ENCODE measurements around the gene LAPTM4A. TPM values are rescaled to one million over a fixed set of nuclear protein-coding genes. Genes with fewer than 3 reads are reported as not detected.
A peak's percentile ranks its signal among the peaks of the same experiment; 100 is the strongest.

LAPTM4A gene
- polyA plus RNA-seq, 2 of the 4 experiments (the other 2 are of a cell fraction), result 275 to 509 TPM

- no peak for TF ChIP-seq NPAS2 (CRISPR knock-in tag; IDR thresholded peaks at IDR 0.05; ENCODE audit: borderline replicate concordance)
- no peak for TF ChIP-seq RCOR1 (IDR thresholded peaks at IDR 0.05; ENCODE audit: low read depth, low read length)
- no peak for TF ChIP-seq ESRRA (IDR thresholded peaks at IDR 0.05; ENCODE audit: borderline replicate concordance, low read length)
- TF ChIP-seq HEYL (CRISPR knock-in tag; IDR thresholded peaks at IDR 0.05), result no peak
- no peak for TF ChIP-seq EHF (CRISPR knock-in tag; IDR thresholded peaks at IDR 0.05)
- no peak for TF ChIP-seq RFX5 (IDR thresholded peaks at IDR 0.05)
- no peak for TF ChIP-seq HDAC2 (IDR thresholded peaks at IDR 0.05)
- no peak for TF ChIP-seq HOXB13 (CRISPR knock-in tag; IDR thresholded peaks at IDR 0.05; ENCODE audit: low read depth)
- no peak for TF ChIP-seq FOSL2 (IDR thresholded peaks at IDR 0.05)
- TF ChIP-seq FOSL2 (CRISPR knock-in tag; IDR thresholded peaks at IDR 0.05), result no peak
- TF ChIP-seq FOXS1 (CRISPR knock-in tag; IDR thresholded peaks at IDR 0.05), result no peak
- no peak for TF ChIP-seq TP53 (CRISPR knock-in tag; IDR thresholded peaks at IDR 0.05)
- TF ChIP-seq, protein P1, sequence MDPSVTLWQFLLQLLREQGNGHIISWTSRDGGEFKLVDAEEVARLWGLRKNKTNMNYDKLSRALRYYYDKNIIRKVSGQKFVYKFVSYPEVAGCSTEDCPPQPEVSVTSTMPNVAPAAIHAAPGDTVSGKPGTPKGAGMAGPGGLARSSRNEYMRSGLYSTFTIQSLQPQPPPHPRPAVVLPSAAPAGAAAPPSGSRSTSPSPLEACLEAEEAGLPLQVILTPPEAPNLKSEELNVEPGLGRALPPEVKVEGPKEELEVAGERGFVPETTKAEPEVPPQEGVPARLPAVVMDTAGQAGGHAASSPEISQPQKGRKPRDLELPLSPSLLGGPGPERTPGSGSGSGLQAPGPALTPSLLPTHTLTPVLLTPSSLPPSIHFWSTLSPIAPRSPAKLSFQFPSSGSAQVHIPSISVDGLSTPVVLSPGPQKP (IDR thresholded peaks at IDR 0.05; ENCODE audit: low read depth, low read length), result no peak
- no peak for TF ChIP-seq USF2 (IDR thresholded peaks at IDR 0.05)
- no peak for TF ChIP-seq RARB (CRISPR knock-in tag; IDR thresholded peaks at IDR 0.05)
Measured at GRCh38 chr2:20012282-20013125, 38.9 kb downstream of the LAPTM4A start, which contains the start of gene MATN3 (continued).

- Histone ChIP-seq H3K4me2 (peak overlapping the region; percentile 84), H3K4me3 (peak overlapping the region; percentile 65), H3K4me1 (peaks cover 27% of the 10 kb centered on the region; the same call in 2 of the 3 replicates), H3K9me3 (peaks cover 10% of the 10 kb centered on the region), H3K27ac (peak overlapping the region; percentile 84 to 93)
- ATAC-seq (peak; percentile 8 to 37; a peak in 4 of 6 replicates), DNase-seq (ENCODE audit: low read depth in 1 of 2, low spot score in 1 of 2) (no peak), FAIRE-seq (no peak)
- ChIA-PET CTCF (interaction anchor here (0.6 to 8.6 kb wide), 7 partner anchors 10 to 250 kb away, joined by 3 to 146 read pairs (median 4); no protein-coding TSS in a partner anchor), POLR2A (interaction anchor here (1.9 kb wide), 1 partner anchor 22 kb away, joined by 5 read pairs; the partner anchor contains the start of gene WDR35)
- WGBS (ENCODE audit: missing lambda C conversion rate), result 85% methylated on average over 4 of the region's 4 CpGs
- TF ChIP-seq REST (IDR thresholded peaks at IDR 0.05) (no peak), ZFP36 (IDR thresholded peaks at IDR 0.05; ENCODE audit: borderline replicate concordance, partially characterized antibody) (no peak), CBX2 (IDR thresholded peaks at IDR 0.05; ENCODE audit: borderline replicate concordance, low read depth) (no peak), CHD2 (IDR thresholded peaks at IDR 0.05; ENCODE audit: low read length, partially characterized antibody) (no peak), KDM5A (IDR thresholded peaks at IDR 0.05) (no peak), BHLHE40 (IDR thresholded peaks at IDR 0.05; ENCODE audit: low read depth, low read length) (no peak), HDAC2 (IDR thresholded peaks at IDR 0.05) (no peak), HEYL (CRISPR knock-in tag; IDR thresholded peaks at IDR 0.05) (no peak), TFCP2L1 (CRISPR knock-in tag; IDR thresholded peaks at IDR 0.05) (no peak), MAFK (IDR thresholded peaks at IDR 0.05; ENCODE audit: partially characterized antibody) (no peak), RFX5 (IDR thresholded peaks at IDR 0.05) (no peak)
- TF ChIP-seq, protein P2, sequence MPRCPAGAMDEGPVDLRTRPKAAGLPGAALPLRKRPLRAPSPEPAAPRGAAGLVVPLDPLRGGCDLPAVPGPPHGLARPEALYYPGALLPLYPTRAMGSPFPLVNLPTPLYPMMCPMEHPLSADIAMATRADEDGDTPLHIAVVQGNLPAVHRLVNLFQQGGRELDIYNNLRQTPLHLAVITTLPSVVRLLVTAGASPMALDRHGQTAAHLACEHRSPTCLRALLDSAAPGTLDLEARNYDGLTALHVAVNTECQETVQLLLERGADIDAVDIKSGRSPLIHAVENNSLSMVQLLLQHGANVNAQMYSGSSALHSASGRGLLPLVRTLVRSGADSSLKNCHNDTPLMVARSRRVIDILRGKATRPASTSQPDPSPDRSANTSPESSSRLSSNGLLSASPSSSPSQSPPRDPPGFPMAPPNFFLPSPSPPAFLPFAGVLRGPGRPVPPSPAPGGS (IDR thresholded peaks at IDR 0.05), result no peak
- TF ChIP-seq, protein P3, sequence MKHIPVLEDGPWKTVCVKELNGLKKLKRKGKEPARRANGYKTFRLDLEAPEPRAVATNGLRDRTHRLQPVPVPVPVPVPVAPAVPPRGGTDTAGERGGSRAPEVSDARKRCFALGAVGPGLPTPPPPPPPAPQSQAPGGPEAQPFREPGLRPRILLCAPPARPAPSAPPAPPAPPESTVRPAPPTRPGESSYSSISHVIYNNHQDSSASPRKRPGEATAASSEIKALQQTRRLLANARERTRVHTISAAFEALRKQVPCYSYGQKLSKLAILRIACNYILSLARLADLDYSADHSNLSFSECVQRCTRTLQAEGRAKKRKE (CRISPR knock-in tag; IDR thresholded peaks at IDR 0.05; ENCODE audit: low read depth), result no peak
Measured at GRCh38 chr2:20012032-20012281, 39.5 kb downstream of the LAPTM4A start.

Data from A549 (cell line).